AG04450 (cell line): Measurements from ENCODE around the gene FGGY. TPM values are rescaled to one million over a fixed set of nuclear protein-coding genes. Genes with fewer than 3 reads are reported as not detected.

Source experiments
- CTCF ChIA-PET: fragments of 300-600, 350-600 bp; formaldehyde crosslinking; extraction: SDS; loops from one replicate; lab custom pipeline; 2022; ENCODE audit warnings: antibody characterized with exemption, inconsistent platforms; lab: Charles Lee
- POLR2A ChIA-PET: fragments of 350-600 bp; formaldehyde crosslinking; extraction: SDS; loops from one replicate; lab custom pipeline; 2021; ENCODE audit warnings: antibody characterized with exemption, inconsistent platforms; lab: Yijun Ruan, JAX
- DNase-seq: peaks from one replicate; pipeline ENCODE4 v3.0.0-alpha.2; 2011; ENCODE audit warnings: low read depth, low spot score
- H3K27ac ChIP-seq: one replicate; pipeline ENCODE4 v1.5.1; 2012; ENCODE audit warnings: low read depth, low read length, control low read depth
- H3K27me3 ChIP-seq: one replicate; pipeline ENCODE4 v1.6.0; 2012; ENCODE audit warnings: low read length; ENCODE audit not compliant: control insufficient read depth, insufficient read depth
- H3K4me3 ChIP-seq: 2 replicates; pipeline ENCODE4 v1.5.1; 2011; ENCODE audit warnings: mild to moderate bottlenecking, low read depth, low read length, control low read depth
- H3K9me3 ChIP-seq: 2 replicates; pipeline ENCODE4 v1.5.1; 2012; ENCODE audit warnings: low read length; ENCODE audit not compliant: control insufficient read depth, insufficient read depth
- polyA plus RNA-seq: library from polyadenylated mRNA; depleted of rRNA; stranded (reverse); fragments of >200 nt; gene quantifications from 2 replicates; pipeline ENCODE4 v1.2.3, GENCODE V29; 2011
- TF ChIP-seq, protein P1 (sequence below): IDR thresholded peaks from 2 replicates; pipeline ENCODE4 v1.5.1; 2011; ENCODE audit warnings: low read depth, low read length, control low read depth, inconsistent platforms

The FGGY gene
- polyA plus RNA-seq, 1 experiment = 11.8 TPM

- POLR2A ChIA-PET = interaction anchor here (0.9 to 2.0 kb wide), 5 partner anchors 32 to 914 kb away, joined by 3 to 11 read pairs (median 6); partner anchors contain the start of gene JUN
- no peak for DNase-seq
- H3K27me3 ChIP-seq = no peaks in the 10 kb centered on the region
- no peak overlapping the region for H3K4me3 ChIP-seq
- CTCF ChIA-PET = interaction anchor here (0.5 to 3.2 kb wide), 58 partner anchors 8 to 995 kb away, joined by 3 to 44 read pairs (median 5); partner anchors contain the start of gene FGGY
- TF ChIP-seq, protein P1, sequence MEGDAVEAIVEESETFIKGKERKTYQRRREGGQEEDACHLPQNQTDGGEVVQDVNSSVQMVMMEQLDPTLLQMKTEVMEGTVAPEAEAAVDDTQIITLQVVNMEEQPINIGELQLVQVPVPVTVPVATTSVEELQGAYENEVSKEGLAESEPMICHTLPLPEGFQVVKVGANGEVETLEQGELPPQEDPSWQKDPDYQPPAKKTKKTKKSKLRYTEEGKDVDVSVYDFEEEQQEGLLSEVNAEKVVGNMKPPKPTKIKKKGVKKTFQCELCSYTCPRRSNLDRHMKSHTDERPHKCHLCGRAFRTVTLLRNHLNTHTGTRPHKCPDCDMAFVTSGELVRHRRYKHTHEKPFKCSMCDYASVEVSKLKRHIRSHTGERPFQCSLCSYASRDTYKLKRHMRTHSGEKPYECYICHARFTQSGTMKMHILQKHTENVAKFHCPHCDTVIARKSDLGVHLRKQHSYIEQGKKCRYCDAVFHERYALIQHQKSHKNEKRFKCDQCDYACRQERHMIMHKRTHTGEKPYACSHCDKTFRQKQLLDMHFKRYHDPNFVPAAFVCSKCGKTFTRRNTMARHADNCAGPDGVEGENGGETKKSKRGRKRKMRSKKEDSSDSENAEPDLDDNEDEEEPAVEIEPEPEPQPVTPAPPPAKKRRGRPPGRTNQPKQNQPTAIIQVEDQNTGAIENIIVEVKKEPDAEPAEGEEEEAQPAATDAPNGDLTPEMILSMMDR = no peak
- H3K9me3 ChIP-seq = no peaks in the 10 kb centered on the region
- H3K27ac ChIP-seq = no peak overlapping the region
Measured at GRCh38 chr1:59698386-59698785, 401.5 kb downstream of the FGGY start.

GRCh38 chr1:59699227-59699847, 402.4 kb downstream of the FGGY start:
- TF ChIP-seq, protein P1 = peak; percentile 97
- Histone ChIP-seq H3K9me3 (no peaks in the 10 kb centered on the region), H3K27me3 (no peaks in the 10 kb centered on the region), H3K4me3 (no peak overlapping the region), H3K27ac (no peak overlapping the region)
- DNase-seq = no peak
- POLR2A ChIA-PET = interaction anchor here (0.9 to 2.0 kb wide), 5 partner anchors 31 to 915 kb away, joined by 3 to 11 read pairs (median 6); partner anchors contain the start of gene JUN
- CTCF ChIA-PET = interaction anchor here (0.6 to 3.2 kb wide), 91 partner anchors 9 to 1016 kb away, joined by 3 to 44 read pairs (median 4); partner anchors contain the start of gene FGGY

DNA sequence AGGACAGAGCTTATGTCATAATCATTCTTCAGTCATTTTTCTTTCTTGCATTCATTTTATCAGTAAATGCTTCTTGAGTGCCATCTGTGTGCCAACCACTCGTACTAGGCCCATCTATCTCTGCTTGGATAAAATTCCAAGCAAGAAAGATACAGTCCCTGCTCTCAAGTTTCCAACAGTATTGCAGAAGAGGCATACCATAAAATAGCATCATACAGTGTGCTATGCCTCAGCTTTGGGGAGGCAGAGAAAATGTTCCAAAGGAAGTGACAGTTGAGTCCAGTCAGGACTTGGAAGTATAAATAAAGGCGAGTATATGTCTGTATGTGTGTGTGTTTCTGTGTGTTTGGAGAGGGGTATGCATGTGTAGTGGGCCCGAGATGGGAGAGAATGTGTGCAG, 404.5 kb downstream of the FGGY start:
- peak; percentile 13 for DNase-seq
- Histone ChIP-seq H3K9me3 (no peaks in the 10 kb centered on the region), H3K27me3 (no peaks in the 10 kb centered on the region), H3K27ac (no peak overlapping the region), H3K4me3 (no peak overlapping the region)
- TF ChIP-seq, protein P1 = no peak
- ChIA-PET CTCF (interaction anchor here (1.1 to 2.3 kb wide), 3 partner anchors 9 to 58 kb away, joined by 4 to 7 read pairs (median 5); no protein-coding TSS in a partner anchor), POLR2A (interaction anchor here (1.0 to 4.3 kb wide), 2 partner anchors 30 to 37 kb away, joined by 3 to 33 read pairs; no protein-coding TSS in a partner anchor)

- Histone ChIP-seq H3K4me3 (no peak overlapping the region), H3K27ac (peak overlapping the region; percentile 23), H3K27me3 (no peaks in the 10 kb centered on the region), H3K9me3 (no peaks in the 10 kb centered on the region)
- POLR2A ChIA-PET = interaction anchor here (0.8 to 4.3 kb wide), 8 partner anchors 28 to 920 kb away, joined by 4 to 38 read pairs (median 5); partner anchors contain the start of genes FGGY and JUN
- TF ChIP-seq, protein P1 = no peak
- CTCF ChIA-PET = interaction anchor here (0.9 to 1.5 kb wide), 2 partner anchors 55 to 918 kb away, joined by 3 to 9 read pairs; no protein-coding TSS in a partner anchor
- no peak for DNase-seq
Measured at GRCh38 chr1:59703226-59703917, 406.5 kb downstream of the FGGY start.
